Measurements from ENCODE around the gene ITIH5.

- TF ChIP-seq CTCF (IDR thresholded peaks at IDR 0.05) (no peak), POLR2A (IDR thresholded peaks at IDR 0.05) (no peak), POLR2AphosphoS5 (IDR thresholded peaks at IDR 0.05) (no peak), EP300 (IDR thresholded peaks at IDR 0.05) (no peak)
Measured at GRCh38 chr10:7705341-7705740, 38.6 kb upstream of the ITIH5 start.
